ENCODE measurements around the gene PPT2.
"Not testable (repeated sequence)": the region's sequence is repeated elsewhere in the genome, so short reads cannot be mapped to it uniquely, and the experiment has no call there.

PPT2 gene

GRCh38 chr6:32177788-32178546 lies 24.0 kb downstream of the PPT2 start, which contains the start of gene RNF5:
RNF5 (plus strand) TSS chr6:32178405; CDS start chr6:32178512, 107 bp downstream.
- DNase-seq = peak; percentile 100

- DNase-seq = no peak
Measured at GRCh38 chr6:32178547-32179440, 24.9 kb downstream of the PPT2 start.

- no peak for DNase-seq
Measured at GRCh38 chr6:32179766-32180405, 25.9 kb downstream of the PPT2 start.

- DNase-seq = no peak
Measured at GRCh38 chr6:32181148-32181702, 27.3 kb downstream of the PPT2 start.

GRCh38 chr6:32181915-32182529 lies 28.1 kb downstream of the PPT2 start:
- DNase-seq = no peak

- DNase-seq = no peak
Measured at GRCh38 chr6:32182555-32182981, 28.6 kb downstream of the PPT2 start.

GRCh38 chr6:32183030-32183429 lies 29.1 kb downstream of the PPT2 start:
- DNase-seq = no peak

GRCh38 chr6:32183483-32184083 lies 29.6 kb downstream of the PPT2 start:
- DNase-seq = no peak

GRCh38 chr6:32184084-32184640 lies 30.2 kb downstream of the PPT2 start, which contains the start of gene AGER:
AGER (minus strand) TSS chr6:32184253; CDS start chr6:32184222, 31 bp downstream.
- DNase-seq = no peak

- peak; percentile 86 for DNase-seq
Measured at GRCh38 chr6:32185681-32186131, 31.8 kb downstream of the PPT2 start.

GRCh38 chr6:32186151-32186840 lies 32.4 kb downstream of the PPT2 start:
- not testable (repeated sequence) for DNase-seq

- no peak for DNase-seq
Measured at GRCh38 chr6:32187009-32187709, 33.2 kb downstream of the PPT2 start.

GRCh38 chr6:32187725-32188380 lies 33.9 kb downstream of the PPT2 start:
- DNase-seq = not testable (repeated sequence)

- DNase-seq = no peak
Measured at GRCh38 chr6:32188381-32189068, 34.6 kb downstream of the PPT2 start.

- no peak for DNase-seq
Measured at GRCh38 chr6:32189069-32189741, 35.3 kb downstream of the PPT2 start.

GRCh38 chr6:32189742-32190053 lies 35.8 kb downstream of the PPT2 start:
- DNase-seq = no peak

GRCh38 chr6:32190054-32190851 lies 36.3 kb downstream of the PPT2 start, which contains the start of gene PBX2:
PBX2 (minus strand) TSS chr6:32190202; CDS start chr6:32189915, 287 bp downstream.
- DNase-seq = peak; percentile 82
